ENCODE measurements around the gene ASH1L.

ASH1L gene

DNA sequence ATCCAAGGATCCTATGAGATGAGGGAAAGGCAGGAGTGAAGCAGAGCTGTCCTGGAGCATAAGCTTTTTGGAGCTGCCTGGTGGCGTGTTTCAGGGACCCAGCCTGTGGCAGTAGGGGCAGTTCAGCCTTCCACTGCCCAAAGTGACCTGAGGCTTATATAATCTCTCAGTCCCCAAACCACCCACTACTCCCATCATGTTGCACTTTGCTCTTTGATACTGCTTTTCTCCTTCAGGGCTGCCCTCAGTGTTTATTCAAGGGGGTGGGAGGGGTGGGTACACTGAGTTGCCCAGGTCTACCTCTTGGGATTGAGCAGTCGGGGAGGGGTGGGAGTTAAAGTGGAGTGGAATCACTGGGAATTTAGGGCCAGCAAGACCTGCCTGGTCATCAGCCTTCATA lies 276.1 kb downstream of the ASH1L start:
- Mint-ChIP-seq H3K27ac (no peak overlapping the region), H3K36me3 (no peaks in the 10 kb centered on the region), H3K4me3 (no peak overlapping the region), H3K4me1 (no peaks in the 10 kb centered on the region), H3K27me3 (no peaks in the 10 kb centered on the region), H3K9me3 (no peaks in the 10 kb centered on the region)

DNA sequence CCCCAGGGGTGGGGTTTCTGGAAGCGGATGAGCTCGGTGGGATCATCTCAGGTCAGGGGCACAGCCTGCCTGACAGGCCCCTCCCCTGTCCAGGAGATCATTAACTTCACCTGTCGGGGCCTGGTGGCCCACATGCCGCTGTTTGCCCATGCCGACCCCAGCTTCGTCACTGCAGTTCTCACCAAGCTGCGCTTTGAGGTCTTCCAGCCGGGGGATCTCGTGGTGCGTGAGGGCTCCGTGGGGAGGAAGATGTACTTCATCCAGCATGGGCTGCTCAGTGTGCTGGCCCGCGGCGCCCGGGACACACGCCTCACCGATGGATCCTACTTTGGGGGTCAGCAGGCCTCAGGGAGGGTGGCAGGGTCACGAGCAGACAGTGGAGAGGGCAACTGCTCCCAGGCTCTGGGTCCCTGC lies 277.0 kb downstream of the ASH1L start:
- no peaks in the 10 kb centered on the region for H3K9me3 Mint-ChIP-seq
- H3K4me1 Mint-ChIP-seq = no peaks in the 10 kb centered on the region

More for the DNA sequence above, 277.0 kb downstream of the ASH1L start:
- Mint-ChIP-seq H3K36me3 (no peaks in the 10 kb centered on the region), H3K4me3 (no peak overlapping the region), H3K27me3 (no peaks in the 10 kb centered on the region), H3K27ac (no peak overlapping the region)

Measured in activated naive CD4-positive, alpha-beta T cell treated with anti-CD3 and anti-CD28 coated beads, Interleukin-2, amount 50 U/mL, for 24 hours (primary cell).